ENCODE measurements around the gene LDLRAD3.

Gene LDLRAD3

DNA sequence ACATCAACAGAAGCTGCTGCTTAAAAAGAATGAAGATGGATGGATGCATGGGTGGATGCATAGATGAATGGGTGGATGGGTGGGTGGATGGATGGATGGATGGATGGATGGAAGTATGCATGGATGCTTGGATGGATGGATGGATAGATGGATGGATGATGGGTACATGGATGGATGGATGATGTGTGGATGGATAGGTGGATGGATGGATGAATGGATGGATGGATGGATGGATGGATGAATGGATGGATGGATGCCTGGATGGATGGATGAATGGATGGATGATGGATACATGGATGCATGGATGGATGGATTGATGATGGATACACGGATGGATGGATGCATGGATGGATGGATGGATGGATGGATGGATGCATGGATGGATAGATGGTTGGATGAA lies 110.8 kb downstream of the LDLRAD3 start:
- DNase-seq: no peak

DNA sequence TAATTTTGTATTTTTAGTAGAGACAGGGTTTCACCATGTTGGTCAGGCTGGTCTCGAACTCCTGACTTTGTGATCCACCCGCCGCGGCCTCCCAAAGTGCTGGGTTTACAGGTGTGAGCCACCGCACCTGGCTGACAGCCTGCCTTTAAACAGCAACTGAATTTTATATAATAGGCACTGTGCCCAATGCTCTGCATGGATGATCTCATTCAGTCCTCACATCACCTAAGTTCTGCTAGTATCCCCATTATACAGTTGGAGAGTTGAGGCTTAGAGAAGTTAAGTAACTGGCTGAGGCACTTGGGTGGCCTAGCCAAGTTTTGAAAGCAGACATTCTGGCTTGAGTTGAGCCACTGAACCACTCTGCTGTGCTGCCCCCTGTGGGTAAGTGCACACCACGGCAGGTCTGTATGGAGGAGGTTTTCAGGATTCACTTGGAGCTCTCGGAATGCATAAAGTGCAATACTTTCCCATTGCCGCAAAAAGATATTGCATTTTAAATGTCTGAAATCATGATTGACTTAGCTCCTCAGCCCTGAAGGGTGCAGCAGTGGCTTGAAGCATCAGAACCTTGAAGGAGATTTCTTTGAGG lies 112.4 kb downstream of the LDLRAD3 start:
- DNase-seq: no peak

DNA sequence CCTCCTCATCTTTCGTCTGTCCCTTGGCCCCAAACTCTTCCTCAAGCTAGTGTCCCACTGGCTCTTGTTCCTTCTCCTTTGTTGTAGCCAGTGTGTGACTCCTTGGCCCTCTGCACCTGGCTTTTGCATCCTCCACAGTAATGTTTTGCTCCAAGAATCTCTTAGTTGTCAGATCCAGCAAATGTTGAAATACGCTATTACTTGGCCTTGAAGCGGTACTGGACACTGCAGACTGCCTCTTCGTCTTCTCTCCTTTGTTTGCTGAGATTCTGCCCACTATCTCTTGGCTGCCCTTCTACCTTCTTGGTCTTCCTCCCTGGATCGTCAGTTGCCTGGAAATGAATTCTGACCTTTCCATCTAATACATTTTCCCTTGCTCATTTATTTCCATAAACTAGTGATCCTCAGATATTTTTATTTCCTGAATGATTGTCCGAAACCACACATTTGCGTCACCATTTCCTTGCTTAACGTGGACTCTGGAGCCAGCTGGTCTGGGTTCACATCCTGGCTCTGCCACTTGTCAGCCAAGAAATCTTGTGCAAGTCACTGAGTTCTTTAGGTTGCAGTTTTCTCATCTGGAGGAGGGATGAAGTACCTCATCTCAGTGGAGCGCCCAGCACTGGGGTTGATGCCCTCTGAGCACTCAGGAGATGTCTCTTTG lies 113.6 kb downstream of the LDLRAD3 start:
- DNase-seq: no peak

GRCh38 chr11:36059660-36060059 lies 115.8 kb downstream of the LDLRAD3 start:
- no peak for DNase-seq

GRCh38 chr11:36060926-36061325 lies 117.1 kb downstream of the LDLRAD3 start:
- no peak for DNase-seq

DNA sequence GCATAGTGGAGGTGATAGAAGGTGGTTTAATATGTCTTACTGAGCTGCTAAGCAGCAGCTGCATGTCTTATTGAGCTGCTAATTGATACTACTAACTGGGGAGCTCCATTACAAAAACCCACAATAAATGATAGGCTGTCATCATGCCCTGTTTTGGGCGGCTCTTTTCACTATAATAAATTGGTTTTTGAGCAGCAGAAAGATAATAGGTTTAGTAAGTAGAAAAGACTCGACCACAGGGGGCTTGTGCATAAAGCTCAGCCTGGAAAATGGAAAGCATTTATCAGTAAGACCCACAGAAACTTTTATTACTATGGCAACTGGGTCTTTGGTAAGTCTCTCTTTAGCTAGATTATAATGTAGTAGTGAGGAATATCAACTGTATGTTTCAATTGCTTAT lies 117.6 kb downstream of the LDLRAD3 start:
- no peak for DNase-seq

DNA sequence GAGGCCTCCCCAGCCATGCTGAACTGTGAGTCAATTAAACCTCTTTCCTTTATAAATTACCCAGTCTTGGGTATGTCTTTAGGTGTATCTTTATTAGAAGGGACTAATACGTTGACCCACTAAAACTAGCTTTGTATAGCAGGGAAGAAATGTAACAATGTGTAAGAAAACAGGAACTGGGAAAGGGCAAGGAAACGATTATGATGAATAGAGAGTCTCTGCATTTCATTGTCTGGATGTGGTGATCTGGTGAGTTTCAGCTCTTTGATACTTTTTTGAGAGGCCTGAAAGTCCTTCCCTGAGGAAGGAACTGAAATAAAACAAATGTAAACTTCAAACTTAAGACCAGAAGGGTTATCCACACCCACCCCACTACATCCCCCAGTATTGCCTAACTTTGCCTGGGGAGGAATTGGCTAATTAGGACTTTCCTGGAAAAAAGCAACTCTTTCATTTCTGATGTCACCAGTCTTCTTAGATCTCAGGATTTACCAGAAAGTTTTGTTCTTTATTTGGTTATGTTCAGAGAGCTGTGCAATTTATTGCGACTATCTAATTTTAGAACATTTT lies 119.0 kb downstream of the LDLRAD3 start:
- DNase-seq: no peak

DNA sequence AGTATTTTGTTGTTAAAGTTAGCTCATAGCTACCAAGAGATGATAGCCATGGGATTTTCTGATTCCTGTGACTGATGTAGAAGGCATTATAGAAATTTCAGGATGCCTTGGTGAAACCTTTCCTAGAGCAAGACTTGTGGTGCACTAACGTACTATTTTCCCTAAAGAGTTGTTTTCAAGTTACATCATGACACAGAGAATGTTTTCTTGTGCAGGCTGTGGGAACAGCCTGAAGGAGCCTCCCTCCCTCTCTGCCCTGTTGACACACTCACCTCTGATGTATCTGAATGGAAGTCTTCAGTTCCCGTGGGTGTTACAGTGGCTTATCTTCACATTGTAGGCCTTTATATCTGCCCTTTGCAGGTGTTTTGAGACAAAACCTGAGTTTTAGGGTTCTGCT lies 121.6 kb downstream of the LDLRAD3 start:
- DNase-seq: no peak

- DNase-seq: no peak
These were observed 123.0 kb downstream of the LDLRAD3 start for GRCh38 chr11:36066891-36067290.

- no peak for DNase-seq
These were observed 125.8 kb downstream of the LDLRAD3 start for GRCh38 chr11:36069576-36070212.

DNA sequence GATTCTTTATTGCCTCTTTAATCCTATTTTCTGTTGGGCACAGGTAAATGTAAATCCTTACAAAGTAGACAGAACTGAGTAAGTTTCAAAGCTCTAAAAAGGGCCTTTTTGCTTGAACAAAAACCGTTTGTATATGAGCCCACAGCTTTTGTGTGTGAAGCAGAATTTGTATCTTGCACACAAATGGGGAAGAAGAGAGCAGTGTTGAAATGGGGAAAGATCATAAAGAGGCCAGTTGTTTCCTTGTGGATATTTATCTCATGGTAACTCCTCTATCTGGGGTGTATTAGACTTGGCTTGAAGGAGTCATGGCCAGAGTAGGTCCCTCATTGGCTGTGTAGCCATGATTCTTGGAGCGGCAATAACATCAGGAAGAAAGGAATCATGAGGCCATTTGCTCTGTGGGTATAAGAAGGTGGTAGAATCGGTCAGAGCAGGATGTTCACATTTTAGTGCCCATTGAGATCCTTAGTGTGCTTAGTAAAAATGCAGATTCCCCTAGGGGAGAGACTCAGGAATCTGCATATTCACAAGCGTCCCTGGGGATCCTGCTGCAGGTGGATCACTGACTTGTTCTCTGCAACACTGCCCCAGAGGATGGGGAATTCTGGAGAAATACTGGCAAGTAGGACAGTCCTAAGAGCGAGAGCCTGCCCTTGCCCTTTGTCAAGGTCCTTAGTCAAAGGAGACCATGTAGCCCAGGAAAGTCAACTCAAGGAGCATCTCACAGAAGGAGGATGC lies 126.5 kb downstream of the LDLRAD3 start:
- DNase-seq: no peak

GRCh38 chr11:36070954-36071330 lies 127.1 kb downstream of the LDLRAD3 start:
- no peak for DNase-seq

GRCh38 chr11:36071917-36072500 lies 128.1 kb downstream of the LDLRAD3 start:
- DNase-seq: no peak

DNA sequence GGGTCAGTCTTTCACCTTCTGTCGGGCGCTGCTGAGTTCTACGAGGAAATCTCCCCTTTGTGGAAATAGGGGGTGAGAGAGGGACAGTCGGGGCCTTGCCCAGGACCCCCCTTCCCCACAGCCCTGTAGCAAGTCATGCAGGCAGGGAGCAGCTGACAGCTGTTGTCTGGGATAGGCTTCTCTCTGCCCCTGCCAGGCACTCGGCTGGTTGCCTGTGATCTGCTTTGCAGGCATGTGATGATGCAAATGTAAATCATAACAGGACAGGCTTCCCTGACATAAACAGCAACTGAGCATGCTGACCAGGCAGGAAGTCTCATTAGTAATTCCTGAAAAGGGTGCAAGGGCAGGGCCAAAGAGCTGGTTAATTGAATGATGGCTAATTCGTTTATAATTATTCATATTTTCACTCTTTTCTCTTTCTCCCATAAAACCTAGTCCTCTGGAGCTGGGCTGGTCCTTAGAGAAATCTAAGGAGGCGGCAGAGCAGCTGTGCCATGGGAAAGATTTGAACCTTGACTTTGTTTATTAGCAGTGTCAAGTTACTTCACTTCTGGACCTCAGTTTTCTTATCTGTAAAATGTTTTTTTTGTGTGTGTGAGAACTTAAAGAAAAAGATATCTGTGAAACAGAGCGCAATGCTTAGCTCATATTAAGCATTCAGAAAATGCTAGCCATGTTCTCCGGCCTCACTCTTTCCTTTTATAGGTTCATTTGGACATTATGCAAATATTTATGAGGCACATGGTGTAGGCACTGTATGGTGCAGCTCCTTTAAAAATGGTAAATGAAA lies 129.7 kb downstream of the LDLRAD3 start:
- no peak for DNase-seq

DNA sequence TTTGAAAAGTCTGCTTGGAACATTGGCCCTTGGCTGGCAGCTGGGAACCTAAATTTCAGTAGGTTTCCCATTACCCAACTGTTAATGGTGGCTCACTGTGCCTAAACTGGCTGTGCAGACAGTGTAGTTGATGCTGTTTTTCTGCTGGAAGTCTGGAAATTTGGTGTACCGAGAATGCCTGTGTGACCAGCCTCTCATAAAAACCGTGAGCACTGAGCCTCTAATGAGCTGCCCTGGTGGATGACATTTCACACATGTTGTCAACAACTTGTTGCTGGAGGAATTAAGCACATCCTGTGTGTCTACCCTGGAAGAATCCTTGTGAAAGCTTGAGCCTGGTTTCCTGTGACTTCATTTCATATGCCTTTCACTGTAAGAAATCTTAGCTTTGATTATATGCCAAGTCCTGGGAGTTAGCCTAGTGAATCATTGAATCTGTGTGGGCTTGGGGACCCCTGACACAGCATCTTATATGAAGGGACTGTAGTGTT lies 131.1 kb downstream of the LDLRAD3 start:
- DNase-seq: no peak

DNA sequence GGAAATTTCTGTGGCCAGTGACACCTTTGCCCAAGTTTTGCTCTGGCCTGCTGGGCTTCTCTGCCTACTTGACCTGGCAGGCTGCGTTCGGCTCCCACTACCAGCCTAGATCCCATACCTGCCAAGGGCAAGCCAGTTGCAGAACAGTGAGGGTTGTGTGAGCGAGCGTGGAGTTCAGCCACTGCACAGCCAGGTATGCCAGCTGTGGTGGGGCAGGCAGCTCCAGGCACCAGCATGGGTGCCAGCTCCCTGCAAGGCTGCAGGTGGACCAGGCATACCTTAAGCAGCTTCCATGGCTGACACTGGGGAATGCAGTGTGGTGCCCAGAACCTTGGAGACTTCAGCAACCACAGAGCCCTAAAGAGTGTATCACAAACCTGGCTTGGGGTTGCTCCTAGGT lies 133.5 kb downstream of the LDLRAD3 start:
- no peak for DNase-seq

- no peak for DNase-seq
These were observed 134.2 kb downstream of the LDLRAD3 start for GRCh38 chr11:36077886-36078685.

GRCh38 chr11:36078686-36079055 lies 134.8 kb downstream of the LDLRAD3 start:
- DNase-seq: no peak

- no peak for DNase-seq
These were observed 136.2 kb downstream of the LDLRAD3 start for GRCh38 chr11:36079878-36080675.

DNA sequence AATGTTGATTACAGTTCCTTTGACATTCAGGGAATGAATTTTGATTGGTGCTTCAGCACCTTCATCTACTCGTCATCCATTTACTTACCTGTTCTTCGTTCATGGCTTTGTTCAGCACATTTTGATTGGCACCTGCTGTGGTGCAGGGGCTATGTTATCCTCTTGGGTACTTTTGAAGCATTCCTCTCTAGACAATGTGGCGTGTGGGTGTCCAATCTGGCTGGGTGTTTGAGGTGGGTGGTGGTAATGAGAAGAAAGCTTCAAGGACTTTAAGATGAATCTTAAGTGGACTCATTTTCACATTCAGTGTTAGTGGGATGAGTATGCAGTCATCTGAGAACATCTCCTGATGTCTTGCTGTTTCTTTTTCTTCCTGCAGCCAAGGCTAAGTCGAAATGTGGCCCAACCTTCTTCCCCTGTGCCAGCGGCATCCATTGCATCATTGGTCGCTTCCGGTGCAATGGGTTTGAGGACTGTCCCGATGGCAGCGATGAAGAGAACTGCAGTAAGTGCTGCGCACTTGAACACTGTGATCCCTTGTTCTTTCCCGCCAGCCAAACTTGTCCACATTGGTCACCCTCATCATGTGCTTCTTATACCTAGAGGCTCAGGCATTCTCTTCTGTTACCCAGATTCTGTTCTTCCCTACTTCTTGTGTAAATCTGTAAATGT lies 137.5 kb downstream of the LDLRAD3 start:
- DNase-seq: no peak
